IPS-20b (cell line): ENCODE results near the gene MLC1.

ENCODE experiments used
- H3K27ac ChIP-seq: one replicate; pipeline ENCODE4 v1.5.1; 2013; ENCODE audit warnings: low read length
- H3K27me3 ChIP-seq: 2 replicates; pipeline ENCODE4 v1.6.1; 2013; ENCODE audit warnings: mild to moderate bottlenecking, low read length, inconsistent platforms; ENCODE audit not compliant: insufficient read depth
- H3K36me3 ChIP-seq: 2 replicates; pipeline ENCODE4 v1.6.1; 2013; ENCODE audit warnings: low read depth, mild to moderate bottlenecking, inconsistent platforms, low read length, moderate library complexity; ENCODE audit not compliant: insufficient read depth
- H3K4me1 ChIP-seq: 2 replicates; pipeline ENCODE4 v1.6.1; 2013; ENCODE audit warnings: mild to moderate bottlenecking, control low read depth, inconsistent platforms, low read length, moderate library complexity; ENCODE audit not compliant: insufficient read depth
- H3K4me3 ChIP-seq: 2 replicates; pipeline ENCODE4 v1.5.1; 2013; ENCODE audit warnings: mild to moderate bottlenecking, low read length, inconsistent platforms
- H3K9ac ChIP-seq: 2 replicates; pipeline ENCODE4 v1.6.1; 2013; ENCODE audit warnings: low read depth, mild to moderate bottlenecking, inconsistent platforms, low read length, moderate library complexity
- H3K9me3 ChIP-seq: 2 replicates; pipeline ENCODE4 v1.6.1; 2013; ENCODE audit warnings: mild to moderate bottlenecking, low read depth, low read length, inconsistent platforms; ENCODE audit not compliant: insufficient read depth

MLC1 gene

GRCh38 chr22:50083462-50084079, 1.7 kb downstream of the MLC1 start:
- Histone ChIP-seq H3K4me1 (0 out of 2 replicates have a peak, but pooled peaks cover 7% of the 10 kb centered on the region), H3K36me3 (no peaks in the 10 kb centered on the region), H3K9me3 (no peaks in the 10 kb centered on the region), H3K4me3 (no peak overlapping the region), H3K27ac (no peak overlapping the region), H3K27me3 (no peaks in the 10 kb centered on the region; the same call in 1 of the 2 replicates), H3K9ac (no peak overlapping the region)

- H3K4me3 ChIP-seq: no peak overlapping the region
- no peaks in the 10 kb centered on the region for H3K9me3 ChIP-seq
- no peaks in the 10 kb centered on the region for H3K36me3 ChIP-seq
- H3K27ac ChIP-seq: no peak overlapping the region
- no peaks in the 10 kb centered on the region; the same call in 1 of the 2 replicates for H3K27me3 ChIP-seq
- H3K4me1 ChIP-seq: 0 out of 2 replicates have a peak, but pooled peaks cover 7% of the 10 kb centered on the region
- no peak overlapping the region for H3K9ac ChIP-seq
Observed at GRCh38 chr22:50082961-50083461, 2.2 kb downstream of the MLC1 start.

- H3K4me3 ChIP-seq: no peak overlapping the region
- H3K4me1 ChIP-seq: 0 out of 2 replicates have a peak, but pooled peaks cover 7% of the 10 kb centered on the region
- H3K27me3 ChIP-seq: no peaks in the 10 kb centered on the region; the same call in 1 of the 2 replicates
- H3K36me3 ChIP-seq: no peaks in the 10 kb centered on the region
- H3K27ac ChIP-seq: no peak overlapping the region
- no peaks in the 10 kb centered on the region for H3K9me3 ChIP-seq
- no peak overlapping the region for H3K9ac ChIP-seq
Observed at GRCh38 chr22:50082197-50082715, 3.0 kb downstream of the MLC1 start.

- Histone ChIP-seq H3K4me3 (no peak overlapping the region), H3K27me3 (no peaks in the 10 kb centered on the region; the same call in 1 of the 2 replicates), H3K4me1 (0 out of 2 replicates have a peak, but pooled peaks cover 7% of the 10 kb centered on the region), H3K9me3 (no peaks in the 10 kb centered on the region), H3K36me3 (no peaks in the 10 kb centered on the region), H3K27ac (no peak overlapping the region), H3K9ac (no peak overlapping the region)
Observed at GRCh38 chr22:50081426-50082196, 3.6 kb downstream of the MLC1 start.

GRCh38 chr22:50080077-50080465, 5.2 kb downstream of the MLC1 start:
- H3K27ac ChIP-seq: no peak overlapping the region
- H3K27me3 ChIP-seq: no peaks in the 10 kb centered on the region

GRCh38 chr22:50078761-50079160, 6.5 kb downstream of the MLC1 start:
- no peak overlapping the region for H3K4me3 ChIP-seq
- H3K4me1 ChIP-seq: no peaks in the 10 kb centered on the region
- H3K27me3 ChIP-seq: no peaks in the 10 kb centered on the region

More at GRCh38 chr22:50080077-50080465, 5.2 kb downstream of the MLC1 start:
- Histone ChIP-seq H3K36me3 (no peaks in the 10 kb centered on the region), H3K4me3 (no peak overlapping the region), H3K4me1 (0 out of 2 replicates have a peak, but pooled peaks cover 4% of the 10 kb centered on the region), H3K9ac (no peak overlapping the region), H3K9me3 (no peaks in the 10 kb centered on the region)

GRCh38 chr22:50078246-50078645, 7.0 kb downstream of the MLC1 start:
- no peak overlapping the region for H3K9ac ChIP-seq

More at GRCh38 chr22:50078761-50079160, 6.5 kb downstream of the MLC1 start:
- no peak overlapping the region for H3K9ac ChIP-seq
- no peaks in the 10 kb centered on the region for H3K36me3 ChIP-seq
- H3K9me3 ChIP-seq: no peaks in the 10 kb centered on the region
- no peak overlapping the region for H3K27ac ChIP-seq

GRCh38 chr22:50076646-50077535, 8.3 kb downstream of the MLC1 start:
- no peaks in the 10 kb centered on the region for H3K36me3 ChIP-seq
- H3K9ac ChIP-seq: no peak overlapping the region
- H3K27me3 ChIP-seq: no peaks in the 10 kb centered on the region
- no peak overlapping the region for H3K27ac ChIP-seq
- no peak overlapping the region for H3K4me3 ChIP-seq
- H3K9me3 ChIP-seq: no peaks in the 10 kb centered on the region
- H3K4me1 ChIP-seq: no peaks in the 10 kb centered on the region

More at GRCh38 chr22:50078246-50078645, 7.0 kb downstream of the MLC1 start:
- H3K36me3 ChIP-seq: no peaks in the 10 kb centered on the region
- H3K4me3 ChIP-seq: no peak overlapping the region
- H3K27me3 ChIP-seq: no peaks in the 10 kb centered on the region
- H3K9me3 ChIP-seq: no peaks in the 10 kb centered on the region
- H3K27ac ChIP-seq: no peak overlapping the region
- H3K4me1 ChIP-seq: no peaks in the 10 kb centered on the region

- no peak overlapping the region for H3K9ac ChIP-seq
- H3K36me3 ChIP-seq: no peaks in the 10 kb centered on the region
- H3K27me3 ChIP-seq: no peaks in the 10 kb centered on the region
- H3K27ac ChIP-seq: no peak overlapping the region
- no peaks in the 10 kb centered on the region for H3K4me1 ChIP-seq
- H3K4me3 ChIP-seq: no peak overlapping the region
- H3K9me3 ChIP-seq: no peaks in the 10 kb centered on the region
Observed at GRCh38 chr22:50074551-50075530, 10.4 kb downstream of the MLC1 start.

GRCh38 chr22:50074056-50074455, 11.2 kb downstream of the MLC1 start:
- H3K9me3 ChIP-seq: no peaks in the 10 kb centered on the region
- H3K4me1 ChIP-seq: no peaks in the 10 kb centered on the region
- H3K27me3 ChIP-seq: no peaks in the 10 kb centered on the region
- H3K9ac ChIP-seq: no peak overlapping the region
- H3K4me3 ChIP-seq: no peak overlapping the region
- no peaks in the 10 kb centered on the region for H3K36me3 ChIP-seq
- H3K27ac ChIP-seq: no peak overlapping the region
